Inferior parietal cortex (tissue), 1 donor: ENCODE measurements around the gene UMAD1.

ENCODE experiments used
- DNase-seq: peaks from one replicate; pipeline ENCODE4 v3.0.0-alpha.2; 2016; ENCODE audit errors: extremely low spot score

Gene UMAD1

DNA sequence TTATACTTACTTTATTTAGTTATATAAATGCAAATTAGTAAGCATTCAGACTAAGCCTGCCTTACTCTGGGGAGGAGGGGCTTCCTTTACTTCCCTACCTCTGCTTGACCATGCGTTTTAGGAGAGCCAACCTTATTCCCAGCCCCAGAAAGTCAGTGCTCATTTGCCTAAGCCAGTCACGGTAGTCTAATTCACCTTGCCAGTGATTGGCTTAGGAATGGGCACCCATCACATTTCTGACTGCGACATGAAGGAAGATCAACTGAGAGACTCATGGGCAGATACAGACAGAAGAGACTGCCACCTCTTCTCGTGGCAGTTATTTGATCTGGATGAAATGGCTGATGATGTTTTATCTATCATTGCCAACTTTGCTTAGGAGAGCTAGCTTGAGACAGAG, 48.4 kb downstream of the UMAD1 start:
- no peak for DNase-seq

DNA sequence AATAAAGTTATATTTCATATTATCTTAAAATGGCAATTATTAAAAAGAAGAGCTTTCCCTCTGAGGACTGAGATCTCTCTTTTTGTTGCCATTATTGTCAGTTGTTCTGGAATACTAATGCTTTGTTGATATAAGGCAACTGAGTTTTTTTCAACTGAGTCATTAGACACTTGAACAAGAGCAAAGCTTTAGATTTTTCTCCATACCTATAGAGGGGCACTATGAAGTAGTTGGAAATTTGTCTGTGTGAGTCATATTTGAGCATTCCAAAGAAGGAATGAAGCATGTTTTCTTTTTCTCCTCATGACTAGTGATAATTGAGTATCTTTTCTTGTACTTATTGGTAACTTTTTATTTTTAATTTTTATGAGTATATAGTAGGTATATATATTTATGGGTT, 53.3 kb downstream of the UMAD1 start:
- DNase-seq = no peak

DNA sequence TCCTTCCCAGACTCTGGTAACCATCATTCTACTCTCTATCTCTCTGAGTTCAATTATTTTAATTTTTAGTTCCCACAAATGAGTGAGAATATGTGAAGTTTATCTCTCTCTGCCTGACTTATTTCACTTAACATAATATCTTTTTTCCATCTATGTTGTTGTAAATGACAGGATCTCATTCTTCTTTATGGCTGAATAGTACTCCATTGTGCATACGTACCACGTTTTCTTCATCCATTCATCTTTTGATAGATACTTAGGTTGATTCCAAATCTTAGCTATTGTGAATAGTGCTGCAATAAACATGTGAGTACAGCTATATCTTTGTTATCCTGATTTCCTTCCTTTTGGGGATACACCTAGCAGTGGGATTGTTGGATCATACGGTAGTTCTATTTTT, 54.0 kb downstream of the UMAD1 start:
- DNase-seq = no peak

DNA sequence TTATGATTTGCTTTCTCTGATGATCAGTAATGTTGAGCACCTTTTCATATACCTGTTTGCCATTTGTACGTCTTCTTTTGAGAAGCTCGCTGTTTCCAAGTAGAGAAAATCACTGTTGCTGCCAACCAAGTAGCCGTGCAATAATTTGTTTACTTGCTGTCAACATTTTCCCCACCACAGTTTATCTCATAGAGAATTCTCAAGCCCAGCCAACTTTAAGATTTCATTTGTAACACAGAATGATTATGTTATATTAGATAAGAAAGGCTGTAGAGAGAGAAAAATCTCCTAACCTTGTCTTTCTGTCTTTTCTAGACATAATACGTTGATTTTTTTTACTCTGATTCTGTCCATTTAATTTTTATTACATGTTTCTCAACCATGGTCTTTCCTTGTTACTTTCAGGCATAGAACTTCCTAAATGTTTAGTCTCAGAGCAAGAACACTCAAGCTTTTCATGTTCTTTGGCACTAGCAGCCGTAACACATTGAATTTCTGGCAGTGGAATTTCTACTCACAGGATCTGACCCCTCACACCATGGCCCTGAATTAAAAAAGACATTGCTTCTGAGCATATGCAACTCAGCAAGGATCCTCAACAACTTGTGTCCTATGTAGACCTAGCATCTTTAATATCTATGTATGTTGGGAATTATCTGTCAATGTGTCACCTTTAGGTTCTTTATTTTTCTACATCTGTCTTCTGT, 54.7 kb downstream of the UMAD1 start:
- no peak for DNase-seq

DNA sequence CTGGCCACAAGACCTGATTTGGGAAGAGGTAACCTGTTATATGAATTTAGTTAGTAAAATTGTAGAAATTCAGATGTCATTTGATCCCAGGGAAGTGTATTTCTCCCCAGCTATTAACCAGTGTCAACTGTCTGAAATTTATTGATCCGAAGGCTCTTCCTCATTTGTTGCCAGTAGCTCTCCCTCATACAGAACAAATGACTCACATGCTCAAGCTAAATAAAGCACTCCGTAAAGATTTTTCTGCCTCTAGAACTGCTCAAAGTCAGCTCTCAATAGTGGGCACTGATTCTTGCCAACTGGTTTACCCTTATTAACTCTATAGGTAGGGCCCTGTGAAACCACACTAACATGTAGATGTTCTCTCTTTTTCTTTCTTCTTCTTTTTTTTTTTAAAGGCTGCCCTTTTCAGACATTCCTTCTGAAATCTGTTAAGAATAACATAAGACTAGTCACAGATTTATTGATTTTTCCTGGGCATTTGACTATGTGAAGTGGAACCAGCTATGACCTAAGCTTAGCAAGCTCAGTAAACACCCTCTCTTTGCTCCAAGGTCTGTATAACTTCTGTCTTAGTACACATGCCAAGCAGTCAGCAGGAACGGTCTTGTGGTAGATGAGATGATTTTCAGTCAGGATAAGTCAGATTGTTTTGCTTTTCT, 56.0 kb downstream of the UMAD1 start:
- DNase-seq = no peak

DNA sequence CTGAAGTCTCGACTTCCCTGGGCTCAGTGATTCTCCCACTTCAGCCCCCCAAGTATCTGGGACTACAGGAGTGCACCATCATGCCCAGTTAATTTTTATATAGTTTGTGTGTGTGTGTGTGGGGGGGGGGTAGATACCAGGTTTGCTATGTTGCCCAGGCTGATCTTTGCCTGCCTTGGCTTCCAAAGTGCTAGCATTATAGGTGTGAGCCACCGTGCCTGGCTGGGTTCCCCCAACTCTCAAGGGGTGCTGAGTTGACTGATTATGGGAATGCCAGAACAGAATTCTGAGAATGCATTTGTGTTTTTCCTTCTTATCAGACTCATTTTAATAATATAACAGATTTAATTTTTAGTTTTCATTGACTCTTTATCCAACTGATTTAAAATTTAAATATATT, 58.4 kb downstream of the UMAD1 start:
- DNase-seq = no peak

DNA sequence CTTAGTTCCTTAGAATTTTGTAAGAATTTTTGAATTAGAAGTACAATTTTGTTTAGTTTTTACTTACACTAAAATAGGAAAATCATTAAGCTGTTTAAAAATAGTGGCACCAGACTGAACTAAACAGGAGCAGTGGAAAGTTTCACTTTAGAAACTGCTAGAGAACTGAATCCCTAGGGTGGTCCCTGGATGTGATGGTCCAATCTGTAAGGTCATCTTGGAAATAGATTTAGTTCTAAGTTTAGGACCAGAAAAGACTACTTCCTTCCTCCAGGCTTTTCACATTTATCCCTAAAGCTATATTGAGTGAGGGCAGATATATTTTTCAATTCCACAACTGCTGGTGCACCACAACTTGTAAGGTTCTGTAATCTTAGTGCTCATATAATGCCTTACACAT, 58.8 kb downstream of the UMAD1 start:
- no peak for DNase-seq

DNA sequence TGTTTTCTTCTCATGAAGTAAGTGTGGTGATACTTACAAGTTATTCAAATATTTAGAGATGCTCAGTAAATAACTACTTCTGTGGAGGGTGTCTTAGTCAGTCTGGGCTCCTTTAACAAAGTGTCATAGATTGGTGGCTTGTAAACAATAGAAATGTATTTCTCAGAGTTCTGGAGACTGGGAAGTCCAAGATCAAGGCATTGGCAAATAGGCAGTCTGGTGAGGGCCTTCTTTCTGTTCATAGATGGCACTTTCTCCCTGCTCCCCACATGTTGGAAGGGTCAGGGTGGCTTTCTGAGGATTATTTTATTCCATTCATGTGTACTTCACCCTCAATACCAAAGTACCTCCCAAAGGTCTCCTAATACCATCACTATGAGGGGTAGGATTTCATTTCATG, 59.4 kb downstream of the UMAD1 start:
- DNase-seq = no peak

DNA sequence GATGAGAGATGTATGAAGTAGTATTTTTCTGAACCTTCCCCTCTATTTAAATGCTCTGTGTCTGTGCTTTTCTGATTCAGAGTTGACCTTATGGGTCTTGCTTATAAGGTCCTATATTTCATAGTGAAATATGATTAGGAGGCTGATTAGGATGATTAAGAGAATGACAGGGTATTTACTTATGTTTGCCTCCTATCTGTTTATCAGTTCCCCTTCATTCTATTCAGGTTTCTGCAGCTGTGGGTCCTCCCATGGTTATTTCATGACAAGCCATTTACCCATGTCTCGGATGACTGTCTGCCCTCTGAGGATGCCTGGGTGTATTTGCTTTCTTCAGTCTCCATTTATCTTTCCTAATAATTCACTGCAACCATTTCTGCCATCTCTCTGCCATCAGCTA, 61.0 kb downstream of the UMAD1 start:
- no peak for DNase-seq

DNA sequence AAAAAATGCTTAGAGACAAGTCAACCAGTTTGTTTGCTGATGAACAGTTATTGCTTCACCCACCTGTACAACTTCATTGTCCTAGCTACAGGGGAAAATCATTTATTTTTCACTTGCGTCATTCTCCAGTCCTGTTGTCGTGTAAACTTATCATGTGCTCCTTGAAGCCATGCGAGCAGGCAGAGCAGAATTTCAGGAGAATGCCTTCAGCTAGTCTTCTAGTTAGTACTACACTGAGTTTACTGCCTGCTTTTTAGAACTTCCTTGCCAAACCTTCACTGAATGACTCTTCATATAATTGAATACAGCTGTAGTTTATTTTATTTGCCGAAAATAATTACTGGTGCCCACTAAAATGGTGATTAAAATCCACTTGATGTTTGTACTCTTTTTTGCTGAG, 62.3 kb downstream of the UMAD1 start:
- no peak for DNase-seq

DNA sequence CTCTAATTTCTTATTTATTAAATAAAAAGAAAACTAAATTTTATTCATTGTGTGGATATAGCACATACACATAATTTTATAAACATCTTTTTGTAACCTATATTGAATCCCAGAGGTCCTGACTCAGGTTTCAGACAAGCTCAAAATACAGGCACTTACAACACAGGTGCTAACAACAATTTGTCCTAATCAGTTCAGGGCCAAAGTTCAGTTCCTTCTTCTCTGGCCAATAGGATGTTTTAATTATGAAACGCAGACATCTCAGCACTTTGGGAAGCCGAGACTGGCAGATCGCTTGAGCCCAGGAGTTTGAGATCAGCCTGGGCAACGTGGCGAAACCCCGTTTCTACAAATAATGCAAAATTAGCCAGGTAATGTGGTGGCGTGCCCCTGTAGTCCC, 62.9 kb downstream of the UMAD1 start:
- DNase-seq = no peak

DNA sequence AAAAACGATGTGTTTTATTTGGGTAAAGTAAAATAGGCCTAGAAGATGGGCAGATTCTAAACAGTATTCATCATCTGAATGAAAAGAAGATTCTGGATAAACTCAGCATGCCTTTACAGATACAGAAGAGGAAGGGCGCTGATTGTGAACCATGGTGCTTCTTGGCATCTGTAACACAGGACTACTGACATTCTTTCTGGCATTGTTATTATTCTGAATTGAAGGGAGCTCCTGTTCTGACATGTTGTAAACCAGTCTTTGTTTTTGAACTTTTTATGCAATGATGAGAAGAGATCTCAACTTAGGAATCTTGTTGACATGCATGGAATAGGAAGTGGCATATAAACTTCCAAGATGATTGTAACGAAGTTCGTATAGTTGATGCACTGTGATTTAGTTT, 64.3 kb downstream of the UMAD1 start:
- DNase-seq = no peak

DNA sequence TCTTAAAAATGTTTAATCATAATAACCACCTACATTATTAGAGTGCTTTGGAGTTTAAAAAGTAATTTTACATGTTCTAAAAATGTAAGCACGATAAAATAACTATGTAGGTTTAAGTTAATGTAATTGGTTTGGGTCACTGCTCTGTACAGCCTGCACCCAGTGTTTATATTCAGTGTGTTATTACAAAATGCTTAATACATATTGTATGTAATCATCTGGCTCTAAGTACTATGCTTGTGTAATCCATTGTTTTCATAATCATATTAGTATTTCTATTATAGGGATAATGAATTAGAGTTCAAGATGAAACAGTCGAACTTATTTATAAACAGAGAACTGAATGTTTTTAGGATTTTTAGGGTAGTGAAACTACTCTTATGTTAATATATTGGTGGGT, 64.8 kb downstream of the UMAD1 start:
- no peak for DNase-seq

DNA sequence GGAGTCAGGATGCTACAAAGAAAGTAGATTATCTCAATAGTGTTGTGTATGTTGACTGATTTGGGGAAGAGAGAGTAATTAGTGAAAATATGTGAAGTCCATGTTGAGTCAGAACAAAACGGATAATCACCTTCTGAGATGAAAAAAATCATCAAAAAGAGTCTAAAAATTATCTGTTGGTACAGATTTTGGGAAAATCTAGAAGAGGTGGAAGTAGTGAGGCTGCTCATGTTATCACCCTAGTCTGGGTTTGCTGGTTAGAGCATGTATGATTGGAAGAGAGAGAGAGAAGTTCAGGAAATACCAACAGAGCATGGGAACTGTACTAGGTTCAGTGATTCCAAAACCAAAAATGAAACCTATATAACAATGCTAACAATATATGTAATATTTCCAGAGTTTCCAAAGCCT, 65.6 kb downstream of the UMAD1 start:
- DNase-seq = no peak

DNA sequence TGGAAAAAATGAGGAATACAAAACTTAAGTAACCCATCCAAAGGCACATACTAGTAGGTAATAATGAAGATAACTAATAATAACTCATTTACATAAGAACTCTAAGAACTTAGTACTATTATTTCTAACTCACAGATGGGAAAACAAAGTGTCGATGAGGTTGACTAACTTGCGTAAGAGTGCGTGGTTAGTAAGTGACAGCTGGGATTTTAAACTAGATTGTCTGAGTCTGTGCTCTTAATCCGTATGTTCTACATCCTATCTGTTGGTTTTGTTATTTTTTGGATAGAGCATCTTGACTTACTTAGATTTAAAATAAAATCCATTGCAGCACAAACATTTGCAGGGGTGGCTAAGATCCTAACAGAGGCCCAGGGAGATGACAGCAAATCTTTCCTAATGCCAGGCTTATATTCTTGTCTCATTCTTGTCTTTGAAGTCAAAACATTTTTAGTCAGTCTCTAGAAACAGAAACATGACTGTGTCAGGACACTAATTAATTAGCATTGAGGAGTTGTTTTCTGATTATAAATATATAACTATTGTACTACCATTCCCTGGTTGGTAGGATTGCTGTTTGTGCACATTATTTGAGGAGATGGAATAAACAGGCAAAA, 66.1 kb downstream of the UMAD1 start:
- DNase-seq = no peak

DNA sequence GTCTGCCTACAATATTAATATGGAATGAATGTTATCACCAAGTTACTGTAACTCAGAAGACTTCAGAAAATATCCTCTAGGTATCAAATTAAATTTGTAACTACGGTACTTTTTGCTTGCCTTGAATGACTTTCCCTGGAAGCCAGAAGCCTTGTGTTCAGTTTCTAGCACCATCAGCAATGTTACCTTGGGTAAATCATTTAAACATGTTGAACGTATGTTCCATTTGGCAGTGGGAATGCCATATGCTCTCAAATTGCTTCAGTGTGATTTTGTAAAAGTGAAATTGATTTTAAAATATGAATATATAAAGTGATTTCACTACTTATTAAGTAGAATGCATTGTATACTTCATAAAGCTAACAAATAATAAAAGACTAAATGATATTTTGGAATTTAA, 66.7 kb downstream of the UMAD1 start:
- no peak for DNase-seq

DNA sequence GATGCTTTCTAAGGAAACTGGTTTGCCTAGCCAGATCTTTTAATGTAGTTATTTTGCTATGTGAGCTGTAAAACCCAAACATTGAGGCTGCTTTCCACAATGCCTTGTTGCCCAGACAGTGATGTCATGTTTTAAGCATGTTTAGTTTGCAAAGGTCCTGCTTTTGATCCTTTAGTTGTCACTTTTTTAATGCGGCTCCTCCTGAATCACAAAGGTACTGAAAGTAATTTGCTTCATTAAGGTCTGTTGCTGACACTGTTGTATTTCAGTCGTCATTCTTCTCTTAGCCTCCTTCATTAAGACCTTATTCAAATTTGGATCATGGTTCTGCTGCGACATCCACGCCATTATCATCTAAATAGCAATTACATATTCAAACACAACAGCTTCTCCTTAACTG, 67.3 kb downstream of the UMAD1 start:
- no peak for DNase-seq

DNA sequence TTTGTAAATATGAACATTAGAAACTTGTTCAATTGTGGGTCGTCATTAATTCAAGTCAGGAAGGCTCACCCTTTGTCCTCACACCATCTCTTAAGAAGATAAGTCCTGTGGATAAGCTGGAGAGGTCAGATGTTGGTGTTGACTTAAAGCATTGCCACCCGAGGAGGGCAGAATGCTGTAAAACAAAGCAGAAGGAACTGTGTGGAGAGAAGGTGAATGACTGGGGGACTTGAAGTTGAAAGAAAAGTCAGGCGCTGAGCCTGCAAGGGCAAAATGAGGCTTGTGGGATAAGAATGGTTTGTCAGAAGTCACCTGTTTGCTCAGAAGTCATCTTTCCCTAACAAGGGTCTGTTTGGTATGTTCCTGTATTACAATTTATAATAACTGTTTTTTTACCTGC, 68.7 kb downstream of the UMAD1 start:
- DNase-seq = no peak

DNA sequence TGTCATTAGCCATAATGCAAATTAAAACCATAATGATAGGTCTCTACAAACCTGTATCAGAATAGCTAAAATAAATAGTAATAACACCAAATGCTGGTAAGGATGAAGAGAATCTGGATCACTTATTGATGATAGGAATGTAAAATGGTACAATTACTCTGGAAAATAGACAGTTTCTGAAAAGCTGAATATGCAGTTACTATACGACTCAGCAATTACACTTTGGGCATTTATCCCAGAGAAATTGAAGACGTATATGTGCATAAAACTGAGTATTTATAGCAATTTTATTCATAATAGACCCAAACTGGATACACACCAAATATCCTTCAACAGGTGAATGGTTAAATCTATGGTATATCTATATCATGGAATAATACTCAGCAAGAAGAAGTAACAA, 69.9 kb downstream of the UMAD1 start:
- DNase-seq = no peak

DNA sequence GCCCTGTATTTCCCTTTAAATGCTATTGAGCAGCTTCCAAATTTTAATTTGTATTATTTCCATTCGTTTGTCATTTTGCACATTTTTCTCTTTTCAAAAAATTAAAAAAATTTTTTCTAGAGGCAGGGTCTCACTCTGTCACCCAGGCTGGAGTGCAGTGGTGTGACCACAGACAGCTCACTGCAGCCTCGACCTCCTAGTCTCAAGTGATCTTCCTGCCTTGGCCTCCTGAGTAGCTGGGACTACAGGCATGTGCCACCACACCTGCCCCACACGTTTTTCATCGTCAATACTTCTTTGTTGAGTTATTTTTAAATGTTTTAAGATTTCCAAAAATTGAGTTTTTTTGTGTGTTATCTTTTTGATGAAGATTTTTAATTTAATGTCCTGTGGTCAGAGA, 73.2 kb downstream of the UMAD1 start:
- no peak for DNase-seq

DNA sequence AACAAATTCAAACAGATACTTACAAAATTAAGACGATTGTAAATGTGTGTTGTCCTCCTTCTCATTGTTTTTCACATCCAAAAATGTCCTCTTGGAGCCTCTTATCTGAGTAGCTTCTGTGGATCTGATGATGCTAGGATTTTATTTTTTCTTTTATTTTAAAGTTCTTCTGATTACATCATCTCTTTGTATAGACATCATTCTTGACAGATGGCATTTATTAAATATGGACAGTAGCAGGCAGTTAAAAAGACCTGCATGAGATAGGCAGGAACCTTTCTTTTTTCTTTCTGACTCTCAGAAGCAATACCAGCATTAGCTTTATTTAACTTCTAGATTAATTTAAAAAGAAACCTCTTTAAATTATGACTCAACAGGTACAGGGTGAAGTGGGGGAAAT, 77.9 kb downstream of the UMAD1 start, which contains the start of gene RPA3:
RPA3 (minus strand) TSS at position 116 of the 400 bp plus-strand sequence. CDS start 78,189 bp downstream, outside the sequence.
- no peak for DNase-seq

DNA sequence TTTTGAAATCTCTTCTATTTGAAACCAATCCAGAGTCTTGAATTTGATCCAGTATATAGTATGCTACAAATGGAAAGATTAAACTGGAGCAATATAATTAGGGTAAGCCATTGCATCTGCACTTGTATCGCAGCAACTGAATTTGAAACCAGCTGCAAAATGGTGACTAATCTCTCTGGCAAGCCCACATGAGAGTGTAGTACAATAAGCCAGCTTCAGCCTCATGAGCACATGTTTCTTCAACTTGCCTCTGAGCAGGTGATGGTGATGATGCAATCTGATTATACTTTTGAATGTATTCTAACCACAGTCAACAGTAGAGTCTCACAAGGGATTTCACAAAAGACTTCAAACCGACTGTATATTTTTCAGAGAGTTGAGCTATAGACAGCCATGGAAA, 78.7 kb downstream of the UMAD1 start:
- DNase-seq = peak; percentile 58

DNA sequence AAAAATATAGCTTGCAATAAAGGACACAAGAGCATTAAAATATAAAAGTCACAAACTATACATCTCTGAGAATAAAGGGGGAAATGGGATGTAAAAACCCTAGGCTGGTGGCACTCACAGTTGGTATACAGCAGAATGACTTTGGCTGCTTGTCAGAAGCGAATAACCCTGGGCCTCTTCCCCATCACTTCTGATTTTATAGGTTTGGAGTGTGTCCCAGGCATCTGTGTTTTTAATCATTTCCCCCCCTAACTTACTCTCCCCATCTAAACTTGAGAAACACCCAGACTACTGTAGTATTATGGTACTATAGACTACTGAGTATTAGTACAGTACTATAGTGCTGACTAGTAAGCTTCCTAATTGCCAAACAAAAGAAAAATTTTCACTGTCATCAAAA, 79.6 kb downstream of the UMAD1 start:
- DNase-seq = no peak
